Measurements from ENCODE around the gene NCOR1. TPM values are rescaled to one million over a fixed set of nuclear protein-coding genes. Genes with fewer than 3 reads are reported as not detected.

Gene NCOR1
- total and polyA plus RNA-seq, 8 donors, result 36.7 to 123 (median 49.5) TPM

- Histone ChIP-seq H3K36me3 (peaks cover 0 to 48% (median 14%) of the 10 kb centered on the region in 3 donors), H3K27ac (peak overlapping the region in 1 of 4 donors; percentile 63), H3K27me3 (no peaks in the 10 kb centered on the region), H3K4me1 (peaks cover 0 to 4% (median 0%) of the 10 kb centered on the region in 3 donors), H3K9me3 (no peaks in the 10 kb centered on the region), H3K4me3 (no peak overlapping the region)
- WGBS, 2 donors, result 90% methylated on average over 5 of the region's 5 CpGs
- TF ChIP-seq CTCF (IDR thresholded peaks at IDR 0.05), result no peak
- no peak for FAIRE-seq
- DNase-seq, result no peak
- intact Hi-C loops (cut with DNase I), result no loop called here
- peak; percentile 75 to 86 (median 78) for ATAC-seq
Measured at GRCh38 chr17:16027708-16028584, 187.4 kb downstream of the NCOR1 start.

GRCh38 chr17:16026895-16027294, 188.4 kb downstream of the NCOR1 start:
- H3K36me3 ChIP-seq, result peaks cover 0 to 38% (median 14%) of the 10 kb centered on the region in 3 donors
- WGBS, 2 donors, result 92 to 93% methylated on average over 5 of the region's 5 CpGs
- FAIRE-seq, result no peak
- no peaks in the 10 kb centered on the region for H3K9me3 ChIP-seq
- H3K27ac ChIP-seq, result no peak overlapping the region
- H3K27me3 ChIP-seq, result no peaks in the 10 kb centered on the region
- no peak for ATAC-seq
- intact Hi-C loops (cut with DNase I), result no loop called here
- TF ChIP-seq CTCF (IDR thresholded peaks at IDR 0.05), result no peak
- no peak for DNase-seq
- H3K4me3 ChIP-seq, result no peak overlapping the region
- H3K4me1 ChIP-seq, result peaks cover 0 to 4% (median 0%) of the 10 kb centered on the region in 3 donors

DNA sequence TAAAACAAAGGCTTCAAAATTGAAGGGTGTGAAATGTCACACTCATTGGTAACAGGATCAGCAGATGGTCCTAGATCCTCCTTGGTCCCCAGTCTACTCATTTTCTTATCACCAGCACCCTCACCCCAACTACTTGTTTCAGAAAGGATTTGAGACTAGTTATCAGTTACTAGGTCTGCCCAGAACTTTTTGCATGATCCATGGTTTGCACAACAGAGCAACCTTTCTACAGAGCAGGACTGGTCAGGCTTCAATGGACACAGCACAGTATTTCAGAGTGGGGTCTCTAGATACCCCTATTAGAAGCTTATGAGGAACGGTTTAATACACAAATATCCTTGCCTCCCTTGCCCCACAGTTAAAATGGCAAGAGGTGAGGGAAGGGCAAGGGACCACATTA, 190.1 kb downstream of the NCOR1 start:
- no peak for TF ChIP-seq CTCF (IDR thresholded peaks at IDR 0.05)
- DNase-seq, result no peak
- Histone ChIP-seq H3K9me3 (no peaks in the 10 kb centered on the region), H3K36me3 (peaks cover 0 to 31% (median 14%) of the 10 kb centered on the region in 3 donors), H3K4me1 (peaks cover 0 to 4% (median 0%) of the 10 kb centered on the region in 3 donors), H3K27ac (no peak overlapping the region), H3K27me3 (no peaks in the 10 kb centered on the region), H3K4me3 (no peak overlapping the region)
- no peak for FAIRE-seq
- no peak for ATAC-seq
- 95 to 98% methylated on average over 1 of the region's 1 CpG for WGBS, 2 donors
- intact Hi-C loops (cut with DNase I), result no loop called here

DNA sequence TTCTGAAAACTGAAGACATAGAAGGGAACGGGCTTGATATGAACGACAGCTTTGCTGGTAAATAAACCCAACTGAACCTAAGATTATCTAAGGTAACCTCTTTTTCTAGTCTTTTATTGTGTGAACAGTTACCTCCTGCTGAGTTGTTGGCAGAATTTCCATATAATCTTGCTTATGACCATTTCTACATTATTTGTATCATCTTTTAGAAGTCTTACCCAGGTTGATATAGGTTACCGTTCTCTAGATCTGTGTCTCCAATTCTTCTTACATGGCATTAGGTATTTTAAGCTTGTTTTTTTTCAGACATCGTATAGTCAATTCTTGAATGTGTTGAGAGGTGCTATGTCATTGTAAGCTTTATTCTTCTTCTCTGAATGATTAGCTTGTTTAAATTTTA, 191.5 kb downstream of the NCOR1 start:
- FAIRE-seq (no peak), ATAC-seq (no peak), DNase-seq (no peak)
- Histone ChIP-seq H3K27me3 (no peaks in the 10 kb centered on the region), H3K4me3 (no peak overlapping the region), H3K36me3 (peaks cover 0 to 19% (median 14%) of the 10 kb centered on the region in 3 donors), H3K4me1 (peaks cover 0 to 4% (median 0%) of the 10 kb centered on the region in 3 donors), H3K27ac (no peak overlapping the region), H3K9me3 (no peaks in the 10 kb centered on the region)
- TF ChIP-seq CTCF (IDR thresholded peaks at IDR 0.05), result no peak
- intact Hi-C loops (cut with DNase I), result no loop called here
- WGBS, 2 donors, result 68 to 83% methylated on average over 4 of the region's 4 CpGs

GRCh38 chr17:16019347-16019746, 196.0 kb downstream of the NCOR1 start:
- intact Hi-C loops (cut with DNase I), result no loop called here
- H3K4me3 ChIP-seq, result no peak overlapping the region
- H3K9me3 ChIP-seq, result no peaks in the 10 kb centered on the region
- WGBS, 2 donors, result 87 to 89% methylated on average over 1 of the region's 1 CpG
- peaks cover 0 to 3% (median 0%) of the 10 kb centered on the region in 3 donors for H3K4me1 ChIP-seq
- no peak for ATAC-seq
- peaks cover 0 to 17% (median 0%) of the 10 kb centered on the region in 3 donors for H3K36me3 ChIP-seq
- no peak overlapping the region for H3K27ac ChIP-seq
- FAIRE-seq, result no peak
- no peak for DNase-seq
- TF ChIP-seq CTCF (IDR thresholded peaks at IDR 0.05), result no peak
- no peaks in the 10 kb centered on the region for H3K27me3 ChIP-seq

Data from pancreas (tissue), 10 donors.